Endometrial microvascular endothelial cells (primary cell): ENCODE data around the gene ZNF665. TPM values are rescaled to one million over a fixed set of nuclear protein-coding genes. Genes with fewer than 3 reads are reported as not detected.
"Not testable (repeated sequence)": the region's sequence is repeated elsewhere in the genome, so short reads cannot be mapped to it uniquely, and the experiment has no call there.

Experiments used
- in situ Hi-C: cut with HindIII; loops from 2 replicates; pipeline ENCODE4 v1.10.0; 2017; ENCODE audit warnings: low sequenced_read_pairs, low pct_unique_long_range_greater_than_20kb; ENCODE audit errors: inconsistent ontology term
- total RNA-seq: library from RNA; depleted of rRNA; stranded (reverse); fragments of >200 nt; gene quantifications from one replicate; pipeline ENCODE4 v1.2.3, GENCODE V29; 2015; ENCODE audit errors: inconsistent ontology term

The ZNF665 gene
- total RNA-seq, 1 donor from 2014 or later, result 6.4 TPM

GRCh38 chr19:53161123-53161522, 32.0 kb downstream of the ZNF665 start:
- in situ Hi-C loops, result no loop called here

GRCh38 chr19:53160350-53160749, 32.8 kb downstream of the ZNF665 start:
- in situ Hi-C loops, result no loop called here

GRCh38 chr19:53158119-53158656, 35.0 kb downstream of the ZNF665 start:
- in situ Hi-C loops, result no loop called here

- in situ Hi-C loops, result no loop called here
Observed at GRCh38 chr19:53157626-53158025, 35.5 kb downstream of the ZNF665 start.

GRCh38 chr19:53156850-53157249, 36.3 kb downstream of the ZNF665 start:
- in situ Hi-C loops, result no loop called here

- in situ Hi-C loops, result no loop called here
Observed at GRCh38 chr19:53147645-53148044, 45.5 kb downstream of the ZNF665 start.

GRCh38 chr19:53140351-53140750, 52.8 kb downstream of the ZNF665 start:
- in situ Hi-C loops, result no loop called here

GRCh38 chr19:53136432-53136831, 56.7 kb downstream of the ZNF665 start:
- in situ Hi-C loops, result no loop called here

- in situ Hi-C loops, result no loop called here
Observed at GRCh38 chr19:53132141-53132991, 60.8 kb downstream of the ZNF665 start, which contains the start of gene ZNF415. Gene ZNF415, minus strand, starts transcription at chr19:53132910. Its CDS starts 10,234 bp downstream, at chr19:53122676.

GRCh38 chr19:53131727-53132126, 61.4 kb downstream of the ZNF665 start:
- in situ Hi-C loops, result no loop called here

- in situ Hi-C loops, result no loop called here
Observed at GRCh38 chr19:53131085-53131590, 62.0 kb downstream of the ZNF665 start.

GRCh38 chr19:53130506-53130905, 62.7 kb downstream of the ZNF665 start:
- in situ Hi-C loops, result no loop called here

GRCh38 chr19:53126733-53127526, 66.2 kb downstream of the ZNF665 start:
- in situ Hi-C loops, result not testable (repeated sequence)

- in situ Hi-C loops, result no loop called here
Observed at GRCh38 chr19:53123400-53123799, 69.8 kb downstream of the ZNF665 start.

Other genes starting within 250 kb of the ZNF665 start
- 6.2 TPM for gene ZNF816, start 230.5 kb downstream of the ZNF665 start, total RNA-seq
- gene ERVV-1, start 179.4 kb downstream of the ZNF665 start, total RNA-seq, result not detected
- gene ERVV-2, start 148.6 kb downstream of the ZNF665 start, total RNA-seq, result not detected
- gene ZNF160, start 89.9 kb downstream of the ZNF665 start, total RNA-seq, result 30.5 TPM
- 15.4 TPM for gene ZNF415, start 60.4 kb downstream of the ZNF665 start, total RNA-seq
- 7.5 TPM for gene ZNF347, start 34.3 kb downstream of the ZNF665 start, total RNA-seq
- 7.6 TPM for gene ZNF677, start 61.5 kb upstream of the ZNF665 start, total RNA-seq
- gene VN1R2, start 64.9 kb upstream of the ZNF665 start, total RNA-seq, result not detected
- gene VN1R4, start 74.4 kb upstream of the ZNF665 start, total RNA-seq, result not detected
- gene ZNF845, start 140.4 kb upstream of the ZNF665 start, total RNA-seq, result 3.4 TPM
- 0.84 TPM for gene ZNF525, start 172.3 kb upstream of the ZNF665 start, total RNA-seq
- gene ZNF765, start 201.8 kb upstream of the ZNF665 start, total RNA-seq, result 7.2 TPM
- 10.4 TPM for gene ZNF761, start 238.6 kb upstream of the ZNF665 start, total RNA-seq